Gastrocnemius medialis (tissue), 4 donors: ENCODE data around the gene SNX14. TPM values are rescaled to one million over a fixed set of nuclear protein-coding genes. Genes with fewer than 3 reads are reported as not detected.

Experiments
- ATAC-seq, 2 donors: fragments of 150-250 bp; one replicate each; pipeline ENCODE4 v1.9.1; 2016
- DNase-seq, 2 donors: peaks; one replicate each; pipeline ENCODE4 v3.0.0-alpha.2; 2019
- H3K27ac ChIP-seq, 4 donors: fragments of 200-600 bp; sonication (generic); 1 replicate in 1 of 4; 2 replicates in 3 of 4; pipeline ENCODE4 v1.5.1; 2016 to 2018; ENCODE audit warnings: mild to moderate bottlenecking in 2 of 4, moderate library complexity in 1 of 4
- H3K27me3 ChIP-seq, 3 donors: fragments of 200-600 bp; sonication (generic) in 2 of 3; 1 replicate in 1 of 3; 2 replicates in 2 of 3; pipeline versions ENCODE4 v1.5.1 to v1.6.0; 2016 to 2019; ENCODE audit warnings: mild to moderate bottlenecking in 1 of 3, moderate library complexity in 1 of 3
- H3K36me3 ChIP-seq, 2 donors: fragments of 200-600 bp; sonication (generic) in 1 of 2; one replicate each; pipeline ENCODE4 v1.5.1; 2017 to 2018
- H3K4me1 ChIP-seq, 2 donors: fragments of 200-600 bp; sonication (generic) in 1 of 2; one replicate each; pipeline ENCODE4 v1.5.1; 2016 to 2017; ENCODE audit warnings: mild to moderate bottlenecking in 2 of 2
- H3K4me3 ChIP-seq, 4 donors: fragments of 200-600 bp; sonication (generic) in 3 of 4; 1 replicate in 1 of 4; 2 replicates in 3 of 4; pipeline ENCODE4 v1.5.1; 2016 to 2019; ENCODE audit warnings: mild to moderate bottlenecking in 2 of 4
- H3K9me3 ChIP-seq, 3 donors: fragments of 200-600 bp; sonication (generic) in 2 of 3; 1 replicate in 1 of 3; 2 replicates in 2 of 3; pipeline ENCODE4 v1.5.1; 2016 to 2019
- CTCF ChIP-seq, 5 experiments: fragments of 450-650 bp in 3 of 5; fragments of 200-600 bp in 2 of 5; sonication (generic) in 2 of 5; IDR thresholded peaks in 4 of 5; conservative IDR thresholded peaks in 1 of 5; 1 replicate in 4 of 5; 2 replicates in 1 of 5; pipeline ENCODE4 v1.5.1; 2016 to 2019; ENCODE audit warnings: antibody characterized with exemption in 5 of 5, mild to moderate bottlenecking in 3 of 5, moderate library complexity in 3 of 5
- POLR2A ChIP-seq, 2 donors: fragments of 450-650 bp; IDR thresholded peaks; one replicate each; pipeline ENCODE4 v1.6.1; 2017; ENCODE audit warnings: antibody characterized with exemption in 2 of 2, mild to moderate bottlenecking in 2 of 2, moderate library complexity in 2 of 2
- in situ Hi-C, 4 donors: fragments of 200-750 bp; cut with MboI; loops; one replicate each; pipeline versions ENCODE4 v1.15.0 to v1.8.0; 2017; ENCODE audit warnings: low sequenced_read_pairs in 4 of 4
- intact Hi-C: fragments of 100-400 bp; cut with DNase I; formaldehyde crosslinking; loops from one replicate; pipeline ENCODE4 v1.15.1; 2023; ENCODE audit warnings: low total_unique reads
- total RNA-seq, 4 donors: library from RNA; depleted of rRNA; stranded (reverse); fragments of >200 nt; gene quantifications; one replicate each; pipeline versions ENCODE4 v1.1.0 to v1.2.3, GENCODE V29; 2016

SNX14 gene
- total RNA-seq, 4 donors from 2014 or later, result 16.0 to 38.5 (median 24.7) TPM

GRCh38 chr6:85580878-85581267, 12.8 kb downstream of the SNX14 start:
- TF ChIP-seq CTCF (IDR thresholded peaks at IDR 0.05 in 4 of 5, conservative IDR thresholded peaks at IDR 0.05 in 1 of 5), result no peak
- TF ChIP-seq POLR2A (IDR thresholded peaks at IDR 0.05), result no peak
- Histone ChIP-seq H3K27me3 (no peaks in the 10 kb centered on the region), H3K9me3 (no peaks in the 10 kb centered on the region), H3K36me3 (no peaks in the 10 kb centered on the region), H3K4me1 (peaks cover 50 to 53% of the 10 kb centered on the region in 2 donors), H3K27ac (peak overlapping the region; percentile 61 to 81 (median 70)), H3K4me3 (no peak overlapping the region)
- intact Hi-C loops (no loop called here), in situ Hi-C loops (no loop called here)
- ATAC-seq, result peak; percentile 21 to 82
- peak; percentile 6 to 78 for DNase-seq

GRCh38 chr6:85580118-85580877, 13.4 kb downstream of the SNX14 start:
- TF ChIP-seq CTCF (IDR thresholded peaks at IDR 0.05 in 4 of 5, conservative IDR thresholded peaks at IDR 0.05 in 1 of 5), result no peak
- no peak for TF ChIP-seq POLR2A (IDR thresholded peaks at IDR 0.05)
- H3K4me3 ChIP-seq, result no peak overlapping the region
- no peaks in the 10 kb centered on the region for H3K27me3 ChIP-seq
- ATAC-seq (peak; percentile 24 to 54), DNase-seq (no peak)
- peak overlapping the region; percentile 61 to 81 (median 70) for H3K27ac ChIP-seq
- no peaks in the 10 kb centered on the region for H3K9me3 ChIP-seq
- peaks cover 54 to 58% of the 10 kb centered on the region in 2 donors for H3K4me1 ChIP-seq
- H3K36me3 ChIP-seq, result no peaks in the 10 kb centered on the region
- intact Hi-C loops, result no loop called here
- in situ Hi-C loops, result no loop called here

GRCh38 chr6:85579581-85579980, 14.1 kb downstream of the SNX14 start:
- no peaks in the 10 kb centered on the region for H3K9me3 ChIP-seq
- no peak overlapping the region for H3K4me3 ChIP-seq
- in situ Hi-C loops, result no loop called here
- TF ChIP-seq CTCF (IDR thresholded peaks at IDR 0.05 in 4 of 5, conservative IDR thresholded peaks at IDR 0.05 in 1 of 5) (no peak), POLR2A (IDR thresholded peaks at IDR 0.05) (no peak)
- ATAC-seq, result no peak
- no peaks in the 10 kb centered on the region for H3K36me3 ChIP-seq
- peaks cover 60 to 65% of the 10 kb centered on the region in 2 donors for H3K4me1 ChIP-seq
- intact Hi-C loops, result no loop called here
- no peak for DNase-seq
- no peaks in the 10 kb centered on the region for H3K27me3 ChIP-seq
- peak overlapping the region; percentile 61 to 81 (median 70) for H3K27ac ChIP-seq

GRCh38 chr6:85576476-85576875, 17.2 kb downstream of the SNX14 start:
- intact Hi-C loops, result no loop called here
- DNase-seq (no peak), ATAC-seq (no peak)
- H3K27me3 ChIP-seq, result no peaks in the 10 kb centered on the region
- no peak overlapping the region for H3K4me3 ChIP-seq
- peaks cover 60 to 66% of the 10 kb centered on the region in 2 donors for H3K4me1 ChIP-seq
- TF ChIP-seq CTCF (IDR thresholded peaks at IDR 0.05 in 4 of 5, conservative IDR thresholded peaks at IDR 0.05 in 1 of 5), result no peak
- TF ChIP-seq POLR2A (IDR thresholded peaks at IDR 0.05), result no peak
- peaks cover 0 to 4% of the 10 kb centered on the region in 2 donors for H3K36me3 ChIP-seq
- H3K9me3 ChIP-seq, result no peaks in the 10 kb centered on the region
- peak overlapping the region in 2 of 4 donors; percentile 40 to 81 for H3K27ac ChIP-seq
- in situ Hi-C loops, result no loop called here
